ENCODE results near the gene PEAK1.

GRCh38 chr15:77356305-77356704, 63.6 kb downstream of the PEAK1 start:
- TF ChIP-seq CTCF (conservative IDR thresholded peaks at IDR 0.05; ENCODE audit: low read length) (no peak), EZH2phosphoT487 (IDR thresholded peaks at IDR 0.05; ENCODE audit: borderline replicate concordance, low read depth, low read length) (no peak)

Data from OCI-LY7 (cell line).